Naive thymus-derived CD4-positive, alpha-beta T cell (primary cell): ENCODE measurements around the gene TMEM176A. TPM values are rescaled to one million over a fixed set of nuclear protein-coding genes. Genes with fewer than 3 reads are reported as not detected.

Experiments used
- ATAC-seq: fragments of 150-1000 bp; cut with Tn5 transposase; 2 replicates; pipeline ENCODE4 v1.10.0; 2021; ENCODE audit warnings: mild to moderate bottlenecking, moderate library complexity
- CTCF ChIA-PET: fragments of 350-600 bp; sonication (Branson Sonifier 250); formaldehyde crosslinking; loops from one replicate; lab custom pipeline; 2021; ENCODE audit warnings: antibody characterized with exemption; lab: Charles Lee
- POLR2A ChIA-PET: fragments of 350-600 bp; sonication (Branson Sonifier 250); formaldehyde crosslinking; loops from one replicate; lab custom pipeline; 2021; ENCODE audit warnings: antibody characterized with exemption, inconsistent platforms; lab: Charles Lee
- DNase-seq, 9 donors: peaks; one replicate each; pipeline versions ENCODE4 v3.0.0 to v3.0.0-alpha.2; 2020 to 2022; ENCODE audit warnings: mixed read lengths in 1 of 9
- H3K27ac ChIP-seq: one replicate; pipeline ENCODE4 v1.7.0; 2013; ENCODE audit warnings: mild to moderate bottlenecking, low read depth, low read length, moderate library complexity
- H3K27me3 ChIP-seq, 2 donors: one replicate each; pipeline ENCODE4 v1.7.0; 2013; ENCODE audit warnings: low read length in 2 of 2, mild to moderate bottlenecking in 2 of 2, moderate library complexity in 2 of 2; ENCODE audit not compliant: control insufficient read depth in 2 of 2, insufficient read depth in 2 of 2
- H3K36me3 ChIP-seq, 3 experiments: 1 replicate in 2 of 3; 2 replicates in 1 of 3; pipeline ENCODE4 v1.7.0; 2013; ENCODE audit warnings: low read length in 3 of 3, mild to moderate bottlenecking in 3 of 3, moderate library complexity in 1 of 3; ENCODE audit not compliant: insufficient read depth in 3 of 3, control insufficient read depth in 2 of 3
- H3K4me1 ChIP-seq, 2 donors: one replicate each; pipeline ENCODE4 v1.7.0; 2013; ENCODE audit warnings: low read length in 2 of 2, mild to moderate bottlenecking in 2 of 2, moderate library complexity in 1 of 2; ENCODE audit not compliant: control insufficient read depth in 2 of 2, insufficient read depth in 2 of 2
- H3K4me3 ChIP-seq: 2 replicates; pipeline ENCODE4 v1.7.0; 2013; ENCODE audit warnings: mild to moderate bottlenecking, low read length
- H3K9me3 ChIP-seq, 3 experiments: 1 replicate in 2 of 3; 2 replicates in 1 of 3; pipeline ENCODE4 v1.7.0; 2013; ENCODE audit warnings: low read length in 3 of 3; ENCODE audit not compliant: control insufficient read depth in 2 of 3
- H3K27ac Mint-ChIP-seq, 9 donors: one replicate each; pipeline ENCODE4 v1.8.0; 2020 to 2022; ENCODE audit warnings: mixed read lengths in 9 of 9, mild to moderate bottlenecking in 8 of 9, moderate library complexity in 5 of 9, inconsistent platforms in 2 of 9
- H3K27me3 Mint-ChIP-seq, 5 donors: one replicate each; pipeline ENCODE4 v1.8.0; 2021 to 2022; ENCODE audit warnings: mixed read lengths in 5 of 5, mild to moderate bottlenecking in 1 of 5
- H3K36me3 Mint-ChIP-seq, 5 donors: one replicate each; pipeline ENCODE4 v1.8.0; 2020 to 2022; ENCODE audit warnings: mixed read lengths in 5 of 5, mild to moderate bottlenecking in 3 of 5, inconsistent platforms in 1 of 5
- H3K4me1 Mint-ChIP-seq, 7 donors: one replicate each; pipeline ENCODE4 v1.8.0; 2020 to 2022; ENCODE audit warnings: mixed read lengths in 7 of 7, mild to moderate bottlenecking in 3 of 7, inconsistent platforms in 1 of 7
- H3K4me3 Mint-ChIP-seq, 10 donors: one replicate each; pipeline ENCODE4 v1.8.0; 2020 to 2022; ENCODE audit warnings: mild to moderate bottlenecking in 10 of 10, mixed read lengths in 10 of 10, moderate library complexity in 6 of 10, inconsistent platforms in 2 of 10
- H3K9me3 Mint-ChIP-seq, 11 donors: one replicate each; pipeline ENCODE4 v1.8.0; 2020 to 2022; ENCODE audit warnings: mixed read lengths in 11 of 11, mild to moderate bottlenecking in 4 of 11, inconsistent platforms in 1 of 11, moderate library complexity in 1 of 11
- intact Hi-C, 2 donors: fragments of 100-400 bp; cut with micrococcal nuclease; formaldehyde crosslinking; loops; one replicate each; pipeline ENCODE4 v1.15.1; 2023
- polyA plus RNA-seq, 2 donors: library from polyadenylated mRNA; unstranded; fragments of 300-500 nt; fragmentation: Illumina TruSeq; gene quantifications; one replicate each; pipeline ENCODE4 v1.2.3, GENCODE V29; 2021
- total RNA-seq, 6 experiments: library from RNA in 5 of 6; stranded (reverse) in 5 of 6; gene quantifications; 1 replicate in 5 of 6; 2 replicates in 1 of 6; pipeline ENCODE4 v1.2.3 and lab custom pipeline; 2021 to 2026

Gene TMEM176A
- total and polyA plus RNA-seq, 7 experiments from 2014 or later = 0.35 to 4.4 (median 1.3) TPM; not detected in 2

DNA sequence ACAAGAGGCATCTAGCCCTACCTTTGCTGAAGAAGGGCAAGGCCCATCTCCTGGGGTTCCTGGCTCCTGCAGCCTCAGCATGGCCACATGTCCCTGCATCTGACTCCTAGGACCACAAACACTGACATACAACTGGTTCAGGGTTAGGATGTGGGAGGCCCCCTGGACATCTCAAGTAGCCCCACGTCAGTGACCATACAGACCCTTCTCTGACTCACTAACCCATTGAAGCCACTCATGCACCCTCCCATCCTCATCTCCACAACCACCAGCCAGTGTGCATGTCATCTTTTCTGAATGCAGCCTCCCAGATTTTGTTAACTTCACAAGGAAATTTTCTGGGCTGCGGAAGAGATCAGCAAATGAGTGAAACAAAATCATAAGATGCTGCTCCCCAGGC lies 18.6 kb upstream of the TMEM176A start:
- no peaks in the 10 kb centered on the region for H3K9me3 Mint-ChIP-seq
- peaks cover 0 to 10% (median 6%) of the 10 kb centered on the region in 7 donors for H3K4me1 Mint-ChIP-seq
- ATAC-seq (no peak), DNase-seq (no peak)
- H3K27me3 ChIP-seq = no peaks in the 10 kb centered on the region
- H3K27ac ChIP-seq = no peak overlapping the region
- ChIA-PET POLR2A (no interaction called here), CTCF (no interaction called here)
- H3K4me3 Mint-ChIP-seq = no peak overlapping the region
- H3K4me3 ChIP-seq = no peak overlapping the region
- H3K27ac Mint-ChIP-seq = peak overlapping the region in 1 of 9 donors; percentile 3
- no peaks in the 10 kb centered on the region for H3K9me3 ChIP-seq
- H3K36me3 Mint-ChIP-seq = no peaks in the 10 kb centered on the region
- peaks cover 0 to 28% (median 15%) of the 10 kb centered on the region in 5 donors for H3K27me3 Mint-ChIP-seq
- intact Hi-C loops = no loop called here
- H3K36me3 ChIP-seq = no peaks in the 10 kb centered on the region
- no peaks in the 10 kb centered on the region for H3K4me1 ChIP-seq

- peak; percentile 57 for ATAC-seq
- peaks cover 0 to 11% (median 0%) of the 10 kb centered on the region in 7 donors for H3K4me1 Mint-ChIP-seq
- peaks cover 0 to 20% (median 17%) of the 10 kb centered on the region in 5 donors for H3K27me3 Mint-ChIP-seq
- H3K36me3 ChIP-seq = no peaks in the 10 kb centered on the region
- POLR2A ChIA-PET = interaction anchor here (0.6 kb wide), 1 partner anchor 21 kb away, joined by 3 read pairs; no protein-coding TSS in a partner anchor
- CTCF ChIA-PET = no interaction called here
- H3K4me3 Mint-ChIP-seq = no peak overlapping the region
- no peaks in the 10 kb centered on the region for H3K9me3 ChIP-seq
- H3K4me3 ChIP-seq = no peak overlapping the region
- H3K27ac Mint-ChIP-seq = no peak overlapping the region
- no peaks in the 10 kb centered on the region for H3K36me3 Mint-ChIP-seq
- no peaks in the 10 kb centered on the region for H3K27me3 ChIP-seq
- H3K9me3 Mint-ChIP-seq = no peaks in the 10 kb centered on the region
- H3K27ac ChIP-seq = no peak overlapping the region
- intact Hi-C loops = no loop called here
- no peaks in the 10 kb centered on the region for H3K4me1 ChIP-seq
- DNase-seq = no peak
Observed at GRCh38 chr7:150784120-150784736, 16.3 kb upstream of the TMEM176A start.

DNA sequence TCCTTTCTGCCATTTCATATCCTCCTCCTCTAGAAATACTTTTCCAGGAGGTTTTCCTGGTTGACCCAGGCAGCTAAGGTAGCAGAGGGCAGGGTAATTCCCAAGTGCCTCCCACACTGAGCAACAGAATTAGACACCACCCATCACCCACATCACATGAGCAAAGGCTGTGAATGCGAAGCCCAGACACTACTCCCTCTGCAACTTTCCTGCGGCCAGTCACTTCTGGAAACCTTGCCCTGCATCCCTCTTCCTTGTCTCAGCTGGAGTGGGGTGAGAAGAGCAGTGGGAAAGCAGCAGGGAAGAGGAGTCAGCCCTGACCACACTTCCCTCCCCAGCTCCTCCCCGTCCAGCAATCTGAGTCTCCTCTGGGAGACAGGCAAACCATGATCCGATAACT lies 15.6 kb upstream of the TMEM176A start:
- no peak overlapping the region for H3K27ac Mint-ChIP-seq
- DNase-seq (no peak), ATAC-seq (no peak)
- Histone ChIP-seq H3K27me3 (no peaks in the 10 kb centered on the region), H3K36me3 (no peaks in the 10 kb centered on the region), H3K9me3 (no peaks in the 10 kb centered on the region), H3K4me3 (no peak overlapping the region), H3K27ac (no peak overlapping the region), H3K4me1 (no peaks in the 10 kb centered on the region)
- H3K9me3 Mint-ChIP-seq = no peaks in the 10 kb centered on the region
- H3K27me3 Mint-ChIP-seq = peaks cover 0 to 20% (median 17%) of the 10 kb centered on the region in 5 donors
- intact Hi-C loops = no loop called here
- ChIA-PET CTCF (no interaction called here), POLR2A (interaction anchor here (0.6 kb wide), 1 partner anchor 13 kb away, joined by 3 read pairs; no protein-coding TSS in a partner anchor)
- no peak overlapping the region for H3K4me3 Mint-ChIP-seq
- H3K36me3 Mint-ChIP-seq = no peaks in the 10 kb centered on the region
- peaks cover 0 to 11% (median 0%) of the 10 kb centered on the region in 7 donors for H3K4me1 Mint-ChIP-seq

- intact Hi-C loops = no loop called here
- Histone ChIP-seq H3K9me3 (no peaks in the 10 kb centered on the region), H3K27me3 (no peaks in the 10 kb centered on the region), H3K36me3 (no peaks in the 10 kb centered on the region), H3K4me1 (no peaks in the 10 kb centered on the region), H3K27ac (no peak overlapping the region), H3K4me3 (no peak overlapping the region)
- DNase-seq (no peak), ATAC-seq (peak; percentile 78)
- peaks cover 0 to 18% (median 6%) of the 10 kb centered on the region in 5 donors for H3K27me3 Mint-ChIP-seq
- no peak overlapping the region for H3K4me3 Mint-ChIP-seq
- H3K36me3 Mint-ChIP-seq = no peaks in the 10 kb centered on the region
- peaks cover 0 to 12% (median 0%) of the 10 kb centered on the region in 7 donors for H3K4me1 Mint-ChIP-seq
- POLR2A ChIA-PET = interaction anchor here (1.1 kb wide), 1 partner anchor 339 kb away, joined by 3 read pairs; no protein-coding TSS in a partner anchor
- H3K27ac Mint-ChIP-seq = no peak overlapping the region
- H3K9me3 Mint-ChIP-seq = no peaks in the 10 kb centered on the region
- CTCF ChIA-PET = interaction anchor here (0.6 to 1.2 kb wide), 2 partner anchors 9 to 502 kb away, joined by 3 to 4 read pairs; no protein-coding TSS in a partner anchor
Observed at GRCh38 chr7:150787321-150788281, 13.0 kb upstream of the TMEM176A start.

- Histone ChIP-seq H3K4me1 (no peaks in the 10 kb centered on the region), H3K27ac (no peak overlapping the region), H3K4me3 (no peak overlapping the region), H3K36me3 (no peaks in the 10 kb centered on the region), H3K27me3 (no peaks in the 10 kb centered on the region), H3K9me3 (no peaks in the 10 kb centered on the region)
- Mint-ChIP-seq H3K27ac (no peak overlapping the region), H3K4me1 (peaks cover 0 to 12% (median 0%) of the 10 kb centered on the region in 7 donors), H3K4me3 (no peak overlapping the region), H3K27me3 (peaks cover 0 to 18% (median 4%) of the 10 kb centered on the region in 5 donors), H3K36me3 (no peaks in the 10 kb centered on the region), H3K9me3 (no peaks in the 10 kb centered on the region)
- ATAC-seq (no peak), DNase-seq (no peak)
- intact Hi-C loops = no loop called here
- CTCF ChIA-PET = no interaction called here
- POLR2A ChIA-PET = no interaction called here
Observed at GRCh38 chr7:150788474-150789269, 11.9 kb upstream of the TMEM176A start.

DNA sequence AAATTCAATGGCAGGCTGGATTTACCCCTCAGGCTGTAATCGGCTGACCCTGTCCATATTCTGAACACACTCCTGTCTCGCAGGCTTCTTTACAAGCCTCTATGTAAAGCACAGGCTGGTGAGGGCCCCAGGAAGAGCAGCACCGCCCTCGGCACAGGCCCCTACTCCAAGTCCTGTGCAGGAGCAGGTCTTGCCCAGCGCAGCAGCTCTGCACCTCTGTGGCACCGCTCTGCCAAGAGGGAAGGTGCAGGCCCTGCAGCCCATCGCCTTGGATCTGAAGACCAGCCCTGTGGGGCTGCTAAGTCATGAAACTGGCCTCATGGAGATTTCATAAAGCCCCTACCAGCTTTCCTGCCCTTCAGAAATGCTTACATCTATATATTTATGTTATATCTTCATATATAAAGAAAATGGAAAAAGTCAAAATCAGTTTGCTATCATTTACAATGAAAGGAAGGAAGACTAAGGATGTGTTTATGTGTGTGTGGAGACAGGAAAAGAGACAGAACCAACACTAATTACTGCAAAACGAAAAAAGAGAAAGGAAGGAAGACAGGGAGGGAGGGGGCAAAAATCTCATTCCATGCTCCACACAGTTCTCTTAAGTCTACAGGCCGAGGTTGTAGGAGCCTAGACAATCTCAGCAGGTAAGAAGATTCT lies 10.0 kb upstream of the TMEM176A start:
- Mint-ChIP-seq H3K27ac (no peak overlapping the region), H3K4me3 (no peak overlapping the region), H3K36me3 (no peaks in the 10 kb centered on the region), H3K27me3 (peaks cover 0 to 12% (median under 1%) of the 10 kb centered on the region in 5 donors), H3K9me3 (peaks cover 0 to under 1% (median 0%) of the 10 kb centered on the region in 11 donors), H3K4me1 (peaks cover 0 to 11% (median 0%) of the 10 kb centered on the region in 7 donors)
- H3K27ac ChIP-seq = no peak overlapping the region
- no peak for DNase-seq
- H3K4me3 ChIP-seq = no peak overlapping the region
- ATAC-seq = no peak
- ChIA-PET CTCF (no interaction called here), POLR2A (no interaction called here)
- intact Hi-C loops = no loop called here
- no peaks in the 10 kb centered on the region for H3K27me3 ChIP-seq
- H3K4me1 ChIP-seq = no peaks in the 10 kb centered on the region
- no peaks in the 10 kb centered on the region for H3K9me3 ChIP-seq
- H3K36me3 ChIP-seq = no peaks in the 10 kb centered on the region
